ENCODE results near the gene KCNJ9.

- TF ChIP-seq CTCF (IDR thresholded peaks at IDR 0.05) (no peak), POLR2A (IDR thresholded peaks at IDR 0.05) (no peak), POLR2AphosphoS5 (IDR thresholded peaks at IDR 0.05; ENCODE audit: insufficient read depth in 1 of 2, low read depth in 1 of 2) (no peak)
These were observed 8.5 kb downstream of the KCNJ9 start for GRCh38 chr1:160089883-160090282.
